HL-60 (cell line): ENCODE results near the gene PDGFD.

ENCODE experiments used
- DNase-seq, 2 experiments: peaks; one replicate each; pipeline ENCODE4 v3.0.0-alpha.2; 2010 to 2020; ENCODE audit warnings: low read depth in 1 of 2, low spot score in 1 of 2
- H3K27ac ChIP-seq: fragments of 250-450 bp; sonication (Bioruptor Pico); replicated peaks from 2 replicates; pipeline ENCODE4 v1.5.1; 2020; ENCODE audit warnings: mild to moderate bottlenecking, moderate library complexity
- H3K27me3 ChIP-seq: fragments of 250-450 bp; sonication (Bioruptor Pico); 2 replicates; pipeline ENCODE4 v1.5.1; 2021; ENCODE audit warnings: mild to moderate bottlenecking, moderate library complexity; ENCODE audit not compliant: insufficient read depth, poor library complexity, severe bottlenecking
- H3K4me3 ChIP-seq: replicated peaks from 2 replicates; pipeline ENCODE4 v1.5.1; 2011; ENCODE audit warnings: mild to moderate bottlenecking, control low read depth, low read length; ENCODE audit not compliant: insufficient read depth
- GABPA ChIP-seq: IDR thresholded peaks from 2 replicates; pipeline ENCODE4 v1.6.1; 2012; ENCODE audit warnings: low read depth
- POLR2AphosphoS5 ChIP-seq: IDR thresholded peaks from 2 replicates; pipeline ENCODE4 v1.6.1; 2012; ENCODE audit warnings: low read depth
- SPI1 ChIP-seq: IDR thresholded peaks from 2 replicates; pipeline ENCODE4 v1.6.1; 2012; ENCODE audit warnings: low read depth, mild to moderate bottlenecking, borderline replicate concordance
- TF ChIP-seq, protein P1 (sequence below): IDR thresholded peaks from 2 replicates; pipeline ENCODE4 v1.6.1; 2012; ENCODE audit warnings: low read depth; ENCODE audit not compliant: insufficient replicate concordance
- TF ChIP-seq, protein P2 (sequence below): IDR thresholded peaks from one replicate; pipeline ENCODE4 v1.5.1; 2011; ENCODE audit warnings: low read length, control low read depth, inconsistent platforms; ENCODE audit not compliant: insufficient read depth

The PDGFD gene

DNA sequence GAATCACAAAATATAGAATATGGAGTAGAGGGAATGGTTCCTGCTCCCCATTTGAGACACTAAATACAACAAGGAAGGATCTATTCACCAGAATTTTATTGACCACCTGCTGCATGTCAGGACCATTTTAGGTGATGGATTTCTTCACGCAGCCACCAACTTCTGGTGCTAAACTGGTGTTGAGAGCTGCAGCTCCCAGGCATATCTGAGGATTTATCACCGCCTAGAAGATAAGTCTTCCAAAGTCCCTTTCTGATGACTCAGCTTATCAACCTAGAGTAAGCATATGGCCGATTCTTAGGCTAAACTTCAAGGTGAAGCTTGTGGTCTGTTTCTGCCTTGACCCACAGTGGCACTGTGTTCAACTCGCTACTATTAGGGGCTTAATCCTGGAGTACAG, 120.8 kb downstream of the PDGFD start:
- TF ChIP-seq POLR2AphosphoS5 (no peak), SPI1 (no peak), GABPA (no peak)
- TF ChIP-seq, protein P1, sequence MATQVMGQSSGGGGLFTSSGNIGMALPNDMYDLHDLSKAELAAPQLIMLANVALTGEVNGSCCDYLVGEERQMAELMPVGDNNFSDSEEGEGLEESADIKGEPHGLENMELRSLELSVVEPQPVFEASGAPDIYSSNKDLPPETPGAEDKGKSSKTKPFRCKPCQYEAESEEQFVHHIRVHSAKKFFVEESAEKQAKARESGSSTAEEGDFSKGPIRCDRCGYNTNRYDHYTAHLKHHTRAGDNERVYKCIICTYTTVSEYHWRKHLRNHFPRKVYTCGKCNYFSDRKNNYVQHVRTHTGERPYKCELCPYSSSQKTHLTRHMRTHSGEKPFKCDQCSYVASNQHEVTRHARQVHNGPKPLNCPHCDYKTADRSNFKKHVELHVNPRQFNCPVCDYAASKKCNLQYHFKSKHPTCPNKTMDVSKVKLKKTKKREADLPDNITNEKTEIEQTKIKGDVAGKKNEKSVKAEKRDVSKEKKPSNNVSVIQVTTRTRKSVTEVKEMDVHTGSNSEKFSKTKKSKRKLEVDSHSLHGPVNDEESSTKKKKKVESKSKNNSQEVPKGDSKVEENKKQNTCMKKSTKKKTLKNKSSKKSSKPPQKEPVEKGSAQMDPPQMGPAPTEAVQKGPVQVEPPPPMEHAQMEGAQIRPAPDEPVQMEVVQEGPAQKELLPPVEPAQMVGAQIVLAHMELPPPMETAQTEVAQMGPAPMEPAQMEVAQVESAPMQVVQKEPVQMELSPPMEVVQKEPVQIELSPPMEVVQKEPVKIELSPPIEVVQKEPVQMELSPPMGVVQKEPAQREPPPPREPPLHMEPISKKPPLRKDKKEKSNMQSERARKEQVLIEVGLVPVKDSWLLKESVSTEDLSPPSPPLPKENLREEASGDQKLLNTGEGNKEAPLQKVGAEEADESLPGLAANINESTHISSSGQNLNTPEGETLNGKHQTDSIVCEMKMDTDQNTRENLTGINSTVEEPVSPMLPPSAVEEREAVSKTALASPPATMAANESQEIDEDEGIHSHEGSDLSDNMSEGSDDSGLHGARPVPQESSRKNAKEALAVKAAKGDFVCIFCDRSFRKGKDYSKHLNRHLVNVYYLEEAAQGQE = no peak
- TF ChIP-seq, protein P2, sequence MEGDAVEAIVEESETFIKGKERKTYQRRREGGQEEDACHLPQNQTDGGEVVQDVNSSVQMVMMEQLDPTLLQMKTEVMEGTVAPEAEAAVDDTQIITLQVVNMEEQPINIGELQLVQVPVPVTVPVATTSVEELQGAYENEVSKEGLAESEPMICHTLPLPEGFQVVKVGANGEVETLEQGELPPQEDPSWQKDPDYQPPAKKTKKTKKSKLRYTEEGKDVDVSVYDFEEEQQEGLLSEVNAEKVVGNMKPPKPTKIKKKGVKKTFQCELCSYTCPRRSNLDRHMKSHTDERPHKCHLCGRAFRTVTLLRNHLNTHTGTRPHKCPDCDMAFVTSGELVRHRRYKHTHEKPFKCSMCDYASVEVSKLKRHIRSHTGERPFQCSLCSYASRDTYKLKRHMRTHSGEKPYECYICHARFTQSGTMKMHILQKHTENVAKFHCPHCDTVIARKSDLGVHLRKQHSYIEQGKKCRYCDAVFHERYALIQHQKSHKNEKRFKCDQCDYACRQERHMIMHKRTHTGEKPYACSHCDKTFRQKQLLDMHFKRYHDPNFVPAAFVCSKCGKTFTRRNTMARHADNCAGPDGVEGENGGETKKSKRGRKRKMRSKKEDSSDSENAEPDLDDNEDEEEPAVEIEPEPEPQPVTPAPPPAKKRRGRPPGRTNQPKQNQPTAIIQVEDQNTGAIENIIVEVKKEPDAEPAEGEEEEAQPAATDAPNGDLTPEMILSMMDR = no peak
- Histone ChIP-seq H3K27me3 (no peaks in the 10 kb centered on the region), H3K27ac (no peak overlapping the region), H3K4me3 (no peak overlapping the region)
- DNase-seq = no peak

DNA sequence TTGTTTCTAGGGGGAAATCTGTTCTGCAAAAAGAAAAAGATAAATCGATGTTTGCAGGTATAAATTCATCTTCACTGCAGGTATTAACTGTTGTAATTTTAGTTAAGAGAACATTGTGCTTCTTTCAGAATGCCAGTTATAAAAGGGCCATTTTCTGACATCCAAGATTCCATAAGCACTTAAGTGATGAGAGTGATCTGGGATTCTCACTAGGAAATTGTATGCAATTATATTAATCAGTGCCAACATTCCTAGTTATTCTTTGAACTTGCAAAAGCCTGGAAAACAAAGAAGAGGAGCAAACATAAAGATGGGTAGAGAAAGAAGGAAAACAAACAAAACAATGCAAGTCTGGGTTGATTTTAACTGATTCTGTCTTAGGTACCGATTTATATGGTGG, 122.2 kb downstream of the PDGFD start:
- Histone ChIP-seq H3K27ac (no peak overlapping the region), H3K27me3 (no peaks in the 10 kb centered on the region), H3K4me3 (no peak overlapping the region)
- DNase-seq = no peak
- TF ChIP-seq GABPA (no peak), POLR2AphosphoS5 (no peak), SPI1 (no peak)
- TF ChIP-seq, protein P2 = no peak
- TF ChIP-seq, protein P1 = no peak

DNA sequence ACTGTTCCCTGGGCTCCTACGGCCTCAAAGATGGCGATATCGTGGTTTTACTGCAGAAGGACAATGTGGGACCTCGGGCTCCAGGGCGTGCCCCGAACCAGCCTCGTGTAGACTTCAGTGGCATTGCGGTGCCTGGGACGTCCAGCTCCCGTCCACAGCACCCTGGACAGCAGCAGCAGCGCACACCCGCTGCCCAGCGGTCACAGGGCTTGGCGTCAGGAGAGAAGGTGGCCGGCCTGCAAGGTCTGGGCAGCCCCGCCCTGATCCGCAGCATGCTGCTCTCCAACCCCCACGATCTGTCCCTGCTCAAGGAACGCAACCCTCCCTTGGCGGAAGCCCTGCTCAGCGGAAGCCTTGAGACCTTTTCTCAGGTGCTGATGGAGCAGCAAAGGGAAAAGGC, 127.0 kb downstream of the PDGFD start:
- no peak overlapping the region for H3K4me3 ChIP-seq
- no peaks in the 10 kb centered on the region for H3K27me3 ChIP-seq
- H3K27ac ChIP-seq = no peak overlapping the region
- TF ChIP-seq, protein P2 = no peak
- no peak for TF ChIP-seq GABPA
- TF ChIP-seq SPI1 = no peak
- TF ChIP-seq, protein P1 = peak; percentile 62
- no peak for DNase-seq
